Measurements from ENCODE around the gene SLC5A10.
"Not testable (repeated sequence)": the region's sequence is repeated elsewhere in the genome, so short reads cannot be mapped to it uniquely, and the experiment has no call there.

The SLC5A10 gene

GRCh38 chr17:19037547-19037946 lies 85.6 kb downstream of the SLC5A10 start:
- H3K4me3 Mint-ChIP-seq; DNase-seq; H3K36me3 Mint-ChIP-seq (ENCODE audit: low read depth); H3K4me1 Mint-ChIP-seq; H3K27me3 Mint-ChIP-seq (ENCODE audit: low read depth, poor library complexity); H3K9me3 Mint-ChIP-seq; H3K27ac Mint-ChIP-seq: not testable (repeated sequence)

GRCh38 chr17:19038007-19038406 lies 86.0 kb downstream of the SLC5A10 start:
- not testable (repeated sequence) for H3K27ac Mint-ChIP-seq; H3K4me1 Mint-ChIP-seq; DNase-seq; H3K27me3 Mint-ChIP-seq (ENCODE audit: low read depth, poor library complexity); H3K9me3 Mint-ChIP-seq; H3K36me3 Mint-ChIP-seq (ENCODE audit: low read depth); H3K4me3 Mint-ChIP-seq

- H3K27ac Mint-ChIP-seq; DNase-seq; H3K36me3 Mint-ChIP-seq (ENCODE audit: low read depth); H3K4me1 Mint-ChIP-seq; H3K27me3 Mint-ChIP-seq (ENCODE audit: low read depth, poor library complexity); H3K4me3 Mint-ChIP-seq; H3K9me3 Mint-ChIP-seq: not testable (repeated sequence)
These were observed 86.8 kb downstream of the SLC5A10 start for GRCh38 chr17:19038730-19039129.

GRCh38 chr17:19040350-19040749 lies 88.4 kb downstream of the SLC5A10 start:
- not testable (repeated sequence) for H3K4me3 Mint-ChIP-seq; H3K27ac Mint-ChIP-seq; H3K4me1 Mint-ChIP-seq; DNase-seq; H3K9me3 Mint-ChIP-seq; H3K27me3 Mint-ChIP-seq (ENCODE audit: low read depth, poor library complexity); H3K36me3 Mint-ChIP-seq (ENCODE audit: low read depth)

- not testable (repeated sequence) for H3K4me3 Mint-ChIP-seq; H3K36me3 Mint-ChIP-seq (ENCODE audit: low read depth); H3K27me3 Mint-ChIP-seq (ENCODE audit: low read depth, poor library complexity); H3K9me3 Mint-ChIP-seq; H3K4me1 Mint-ChIP-seq; H3K27ac Mint-ChIP-seq; DNase-seq
These were observed 89.9 kb downstream of the SLC5A10 start for GRCh38 chr17:19041871-19042270.

GRCh38 chr17:19042369-19042768 lies 90.4 kb downstream of the SLC5A10 start:
- H3K9me3 Mint-ChIP-seq; DNase-seq; H3K4me3 Mint-ChIP-seq; H3K4me1 Mint-ChIP-seq; H3K36me3 Mint-ChIP-seq (ENCODE audit: low read depth); H3K27ac Mint-ChIP-seq; H3K27me3 Mint-ChIP-seq (ENCODE audit: low read depth, poor library complexity): not testable (repeated sequence)

- not testable (repeated sequence) for H3K9me3 Mint-ChIP-seq; H3K4me1 Mint-ChIP-seq; H3K36me3 Mint-ChIP-seq (ENCODE audit: low read depth); H3K27me3 Mint-ChIP-seq (ENCODE audit: low read depth, poor library complexity); DNase-seq; H3K27ac Mint-ChIP-seq; H3K4me3 Mint-ChIP-seq
These were observed 91.1 kb downstream of the SLC5A10 start for GRCh38 chr17:19043032-19043431.

- H3K27ac Mint-ChIP-seq; H3K4me3 Mint-ChIP-seq; H3K27me3 Mint-ChIP-seq (ENCODE audit: low read depth, poor library complexity): not testable (repeated sequence)
These were observed 92.7 kb downstream of the SLC5A10 start for GRCh38 chr17:19044643-19045042.

GRCh38 chr17:19046782-19047375 lies 94.9 kb downstream of the SLC5A10 start, which contains the start of gene GRAP:
GRAP (minus strand) TSS chr17:19046957; CDS start chr17:19046926, 31 bp downstream.
- not testable (repeated sequence) for H3K27ac Mint-ChIP-seq; H3K9me3 Mint-ChIP-seq; H3K27me3 Mint-ChIP-seq (ENCODE audit: low read depth, poor library complexity); H3K4me3 Mint-ChIP-seq; H3K36me3 Mint-ChIP-seq (ENCODE audit: low read depth); H3K4me1 Mint-ChIP-seq; DNase-seq

More at GRCh38 chr17:19044643-19045042, 92.7 kb downstream of the SLC5A10 start:
- H3K9me3 Mint-ChIP-seq; H3K36me3 Mint-ChIP-seq (ENCODE audit: low read depth); H3K4me1 Mint-ChIP-seq; DNase-seq: not testable (repeated sequence)

- H3K4me3 Mint-ChIP-seq; H3K27ac Mint-ChIP-seq; H3K36me3 Mint-ChIP-seq (ENCODE audit: low read depth); H3K27me3 Mint-ChIP-seq (ENCODE audit: low read depth, poor library complexity); DNase-seq; H3K9me3 Mint-ChIP-seq; H3K4me1 Mint-ChIP-seq: not testable (repeated sequence)
These were observed 95.5 kb downstream of the SLC5A10 start for GRCh38 chr17:19047510-19047909.

- not testable (repeated sequence) for H3K9me3 Mint-ChIP-seq, H3K4me3 Mint-ChIP-seq
These were observed 96.9 kb downstream of the SLC5A10 start for GRCh38 chr17:19048826-19049225.

GRCh38 chr17:19055447-19055846 lies 103.5 kb downstream of the SLC5A10 start:
- not testable (repeated sequence) for H3K27ac Mint-ChIP-seq; H3K4me3 Mint-ChIP-seq; H3K4me1 Mint-ChIP-seq; H3K9me3 Mint-ChIP-seq; DNase-seq; H3K27me3 Mint-ChIP-seq (ENCODE audit: low read depth, poor library complexity); H3K36me3 Mint-ChIP-seq (ENCODE audit: low read depth)

More at GRCh38 chr17:19048826-19049225, 96.9 kb downstream of the SLC5A10 start:
- H3K27me3 Mint-ChIP-seq (ENCODE audit: low read depth, poor library complexity); H3K36me3 Mint-ChIP-seq (ENCODE audit: low read depth); H3K4me1 Mint-ChIP-seq; DNase-seq; H3K27ac Mint-ChIP-seq: not testable (repeated sequence)

GRCh38 chr17:19062009-19062717 lies 110.2 kb downstream of the SLC5A10 start:
- H3K4me1 Mint-ChIP-seq; H3K36me3 Mint-ChIP-seq (ENCODE audit: low read depth); H3K27me3 Mint-ChIP-seq (ENCODE audit: low read depth, poor library complexity); H3K9me3 Mint-ChIP-seq; H3K27ac Mint-ChIP-seq; H3K4me3 Mint-ChIP-seq: not testable (repeated sequence)
- DNase-seq = peak; percentile 33

GRCh38 chr17:19062718-19063325 lies 110.9 kb downstream of the SLC5A10 start:
- H3K4me3 Mint-ChIP-seq; H3K4me1 Mint-ChIP-seq; H3K36me3 Mint-ChIP-seq (ENCODE audit: low read depth); H3K27ac Mint-ChIP-seq; DNase-seq; H3K9me3 Mint-ChIP-seq; H3K27me3 Mint-ChIP-seq (ENCODE audit: low read depth, poor library complexity): not testable (repeated sequence)

All from nephron progenitor cell (in vitro differentiated cells).